SK-N-SH treated with all-trans-retinoic acid at 6 μM for 48 hours (cell line): ENCODE results near the gene CDH4.

Experiments
- ATAC-seq: fragments of 200-7000 bp; cut with Tn5 transposase; 3 replicates; pipeline ENCODE4 v1.9.1; 2020; ENCODE audit warnings: mild to moderate bottlenecking, moderate library complexity
- ARNTL ChIP-seq: fragments of 450-650 bp; formaldehyde crosslinking; IDR thresholded peaks from 2 replicates; pipeline ENCODE4 v1.5.0; 2020; ENCODE audit warnings: low read depth, mild to moderate bottlenecking, moderate library complexity, borderline replicate concordance
- BACH2 ChIP-seq: fragments of 250-450 bp; sonication (Bioruptor Pico); IDR thresholded peaks from 2 replicates; pipeline ENCODE4 v1.9.0; 2021; ENCODE audit warnings: mild to moderate bottlenecking, borderline replicate concordance
- CSDC2 ChIP-seq: fragments of 250-450 bp; sonication (Bioruptor Pico); IDR thresholded peaks from 2 replicates; pipeline ENCODE4 v1.5.0; 2020; ENCODE audit warnings: mild to moderate bottlenecking, moderate library complexity
- ESRRG ChIP-seq: fragments of 250-450 bp; sonication (Bioruptor Pico); IDR thresholded peaks from 2 replicates; pipeline ENCODE4 v1.6.1; 2021; ENCODE audit warnings: mild to moderate bottlenecking
- ISL1 ChIP-seq: fragments of 250-450 bp; sonication (Bioruptor Pico); IDR thresholded peaks from 2 replicates; pipeline ENCODE4 v2.1.2; 2022; ENCODE audit warnings: mild to moderate bottlenecking, moderate library complexity
- OSR1 ChIP-seq: fragments of 250-450 bp; sonication (Bioruptor Pico); IDR thresholded peaks from 2 replicates; pipeline ENCODE4 v1.8.0; 2022; ENCODE audit warnings: moderate library complexity, mild to moderate bottlenecking, inconsistent platforms
- PPARA ChIP-seq: fragments of 250-450 bp; sonication (Bioruptor Pico); IDR thresholded peaks from 2 replicates; pipeline ENCODE4 v1.5.0; 2020; ENCODE audit warnings: mild to moderate bottlenecking, borderline replicate concordance
- RARB ChIP-seq: fragments of 250-450 bp; sonication (Bioruptor Pico); IDR thresholded peaks from 2 replicates; pipeline ENCODE4 v1.8.0; 2021; ENCODE audit warnings: mild to moderate bottlenecking, moderate library complexity
- SNAI2 ChIP-seq: fragments of 250-450 bp; sonication (Bioruptor Pico); IDR thresholded peaks from 2 replicates; pipeline ENCODE4 v1.5.0; 2020; ENCODE audit warnings: mild to moderate bottlenecking, moderate library complexity
- TOX ChIP-seq: fragments of 250-450 bp; sonication (Bioruptor Pico); IDR thresholded peaks from 2 replicates; pipeline ENCODE4 v1.8.0; 2021; ENCODE audit warnings: mild to moderate bottlenecking, moderate library complexity, borderline replicate concordance
- TSHZ2 ChIP-seq: fragments of 250-450 bp; sonication (Bioruptor Pico); IDR thresholded peaks from 2 replicates; pipeline ENCODE4 v1.5.0; 2020; ENCODE audit warnings: mild to moderate bottlenecking, moderate library complexity
- ZC3H10 ChIP-seq: fragments of 250-450 bp; sonication (Bioruptor Pico); IDR thresholded peaks from 2 replicates; pipeline ENCODE4 v1.5.1; 2021; ENCODE audit warnings: mild to moderate bottlenecking, moderate library complexity
- ZFP3 ChIP-seq: fragments of 250-450 bp; sonication (Bioruptor Pico); IDR thresholded peaks from 2 replicates; pipeline ENCODE4 v1.5.0; 2020; ENCODE audit warnings: mild to moderate bottlenecking, moderate library complexity
- ZFP30 ChIP-seq: fragments of 450-650 bp; formaldehyde crosslinking; IDR thresholded peaks from 2 replicates; pipeline ENCODE4 v1.5.0; 2022; ENCODE audit warnings: mild to moderate bottlenecking, moderate library complexity
- ZNF565 ChIP-seq: fragments of 450-650 bp; formaldehyde crosslinking; conservative IDR thresholded peaks from 2 replicates; pipeline ENCODE4 v1.5.0; 2020; ENCODE audit warnings: low read depth, mild to moderate bottlenecking, moderate library complexity
- ZNF70 ChIP-seq: fragments of 450-650 bp; formaldehyde crosslinking; IDR thresholded peaks from 2 replicates; pipeline ENCODE4 v1.5.0; 2020; ENCODE audit warnings: mild to moderate bottlenecking, moderate library complexity
- ZNF8 ChIP-seq: fragments of 450-650 bp; formaldehyde crosslinking; IDR thresholded peaks from 2 replicates; pipeline ENCODE4 v1.5.0; 2020; ENCODE audit warnings: mild to moderate bottlenecking, moderate library complexity
- TF ChIP-seq, protein P1 (sequence below): fragments of 250-450 bp; sonication (Bioruptor Pico); IDR thresholded peaks from 2 replicates; pipeline ENCODE4 v1.5.1; 2020; ENCODE audit warnings: low read depth, mild to moderate bottlenecking, moderate library complexity
- TF ChIP-seq, protein P2 (sequence below): fragments of 250-450 bp; sonication (Bioruptor Pico); IDR thresholded peaks from 2 replicates; pipeline ENCODE4 v1.5.1; 2021; ENCODE audit warnings: mild to moderate bottlenecking, moderate library complexity
- TF ChIP-seq, protein P3 (sequence below): fragments of 250-450 bp; sonication (Bioruptor Pico); IDR thresholded peaks from 2 replicates; pipeline ENCODE4 v1.8.0; 2020; ENCODE audit warnings: mild to moderate bottlenecking, moderate library complexity, borderline replicate concordance
- TF ChIP-seq, protein P4 (sequence below): fragments of 250-450 bp; sonication (Bioruptor Pico); IDR thresholded peaks from 2 replicates; pipeline ENCODE4 v1.8.0; 2021; ENCODE audit warnings: low read depth, mild to moderate bottlenecking, moderate library complexity, borderline replicate concordance

CDH4 gene

GRCh38 chr20:61799394-61799923, 547.4 kb downstream of the CDH4 start:
- no peak for ATAC-seq

DNA sequence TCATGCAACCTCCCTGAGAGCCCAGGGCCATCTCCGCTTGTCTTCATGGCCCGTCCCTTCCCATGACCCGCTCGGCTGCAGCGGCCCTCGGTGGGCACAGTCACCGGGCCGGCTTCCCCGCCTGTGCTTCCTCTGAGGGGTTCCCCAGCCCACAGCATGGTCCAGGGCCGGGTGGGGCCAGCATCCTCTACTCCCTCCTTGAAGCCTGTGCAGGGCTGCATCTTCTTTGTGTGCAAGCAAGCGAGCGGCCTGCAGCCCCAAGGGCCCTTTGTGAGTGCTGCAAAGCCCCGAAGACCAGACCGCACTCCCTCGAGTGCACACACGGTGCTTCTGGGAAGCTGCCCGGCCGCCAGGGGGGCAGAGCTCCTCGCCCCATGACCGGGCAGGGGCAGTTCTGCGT, 547.9 kb downstream of the CDH4 start:
- no peak for ATAC-seq
- TF ChIP-seq ESRRG (no peak), ZC3H10 (CRISPR knock-in tag) (no peak), ZNF70 (CRISPR knock-in tag) (no peak), CSDC2 (CRISPR knock-in tag) (no peak), ZFP3 (CRISPR knock-in tag) (no peak), OSR1 (CRISPR knock-in tag) (no peak), BACH2 (CRISPR knock-in tag) (no peak)

More at GRCh38 chr20:61799394-61799923, 547.4 kb downstream of the CDH4 start:
- TF ChIP-seq ISL1 = no peak
- TF ChIP-seq SNAI2 = no peak
- no peak for TF ChIP-seq ZNF565 (CRISPR knock-in tag)
- TF ChIP-seq ARNTL (CRISPR knock-in tag) = no peak
- TF ChIP-seq ESRRG = no peak
- TF ChIP-seq ZNF70 (CRISPR knock-in tag) = no peak
- TF ChIP-seq TSHZ2 = no peak
- no peak for TF ChIP-seq CSDC2 (CRISPR knock-in tag)
- TF ChIP-seq, protein P1, sequence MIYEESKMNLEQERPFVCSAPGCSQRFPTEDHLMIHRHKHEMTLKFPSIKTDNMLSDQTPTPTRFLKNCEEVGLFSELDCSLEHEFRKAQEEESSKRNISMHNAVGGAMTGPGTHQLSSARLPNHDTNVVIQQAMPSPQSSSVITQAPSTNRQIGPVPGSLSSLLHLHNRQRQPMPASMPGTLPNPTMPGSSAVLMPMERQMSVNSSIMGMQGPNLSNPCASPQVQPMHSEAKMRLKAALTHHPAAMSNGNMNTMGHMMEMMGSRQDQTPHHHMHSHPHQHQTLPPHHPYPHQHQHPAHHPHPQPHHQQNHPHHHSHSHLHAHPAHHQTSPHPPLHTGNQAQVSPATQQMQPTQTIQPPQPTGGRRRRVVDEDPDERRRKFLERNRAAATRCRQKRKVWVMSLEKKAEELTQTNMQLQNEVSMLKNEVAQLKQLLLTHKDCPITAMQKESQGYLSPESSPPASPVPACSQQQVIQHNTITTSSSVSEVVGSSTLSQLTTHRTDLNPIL (CRISPR knock-in tag) = no peak
- TF ChIP-seq RARB = no peak
- TF ChIP-seq, protein P2, sequence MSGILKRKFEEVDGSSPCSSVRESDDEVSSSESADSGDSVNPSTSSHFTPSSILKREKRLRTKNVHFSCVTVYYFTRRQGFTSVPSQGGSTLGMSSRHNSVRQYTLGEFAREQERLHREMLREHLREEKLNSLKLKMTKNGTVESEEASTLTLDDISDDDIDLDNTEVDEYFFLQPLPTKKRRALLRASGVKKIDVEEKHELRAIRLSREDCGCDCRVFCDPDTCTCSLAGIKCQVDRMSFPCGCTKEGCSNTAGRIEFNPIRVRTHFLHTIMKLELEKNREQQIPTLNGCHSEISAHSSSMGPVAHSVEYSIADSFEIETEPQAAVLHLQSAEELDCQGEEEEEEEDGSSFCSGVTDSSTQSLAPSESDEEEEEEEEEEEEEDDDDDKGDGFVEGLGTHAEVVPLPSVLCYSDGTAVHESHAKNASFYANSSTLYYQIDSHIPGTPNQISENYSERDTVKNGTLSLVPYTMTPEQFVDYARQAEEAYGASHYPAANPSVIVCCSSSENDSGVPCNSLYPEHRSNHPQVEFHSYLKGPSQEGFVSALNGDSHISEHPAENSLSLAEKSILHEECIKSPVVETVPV = no peak
- TF ChIP-seq, protein P3, sequence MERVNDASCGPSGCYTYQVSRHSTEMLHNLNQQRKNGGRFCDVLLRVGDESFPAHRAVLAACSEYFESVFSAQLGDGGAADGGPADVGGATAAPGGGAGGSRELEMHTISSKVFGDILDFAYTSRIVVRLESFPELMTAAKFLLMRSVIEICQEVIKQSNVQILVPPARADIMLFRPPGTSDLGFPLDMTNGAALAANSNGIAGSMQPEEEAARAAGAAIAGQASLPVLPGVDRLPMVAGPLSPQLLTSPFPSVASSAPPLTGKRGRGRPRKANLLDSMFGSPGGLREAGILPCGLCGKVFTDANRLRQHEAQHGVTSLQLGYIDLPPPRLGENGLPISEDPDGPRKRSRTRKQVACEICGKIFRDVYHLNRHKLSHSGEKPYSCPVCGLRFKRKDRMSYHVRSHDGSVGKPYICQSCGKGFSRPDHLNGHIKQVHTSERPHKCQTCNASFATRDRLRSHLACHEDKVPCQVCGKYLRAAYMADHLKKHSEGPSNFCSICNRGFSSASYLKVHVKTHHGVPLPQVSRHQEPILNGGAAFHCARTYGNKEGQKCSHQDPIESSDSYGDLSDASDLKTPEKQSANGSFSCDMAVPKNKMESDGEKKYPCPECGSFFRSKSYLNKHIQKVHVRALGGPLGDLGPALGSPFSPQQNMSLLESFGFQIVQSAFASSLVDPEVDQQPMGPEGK (CRISPR knock-in tag) = no peak
- no peak for TF ChIP-seq ZNF8
- TF ChIP-seq ZC3H10 (CRISPR knock-in tag) = no peak
- TF ChIP-seq ZFP30 = no peak
- TF ChIP-seq TOX (CRISPR knock-in tag) = no peak

- ATAC-seq = no peak
- TF ChIP-seq, protein P4, sequence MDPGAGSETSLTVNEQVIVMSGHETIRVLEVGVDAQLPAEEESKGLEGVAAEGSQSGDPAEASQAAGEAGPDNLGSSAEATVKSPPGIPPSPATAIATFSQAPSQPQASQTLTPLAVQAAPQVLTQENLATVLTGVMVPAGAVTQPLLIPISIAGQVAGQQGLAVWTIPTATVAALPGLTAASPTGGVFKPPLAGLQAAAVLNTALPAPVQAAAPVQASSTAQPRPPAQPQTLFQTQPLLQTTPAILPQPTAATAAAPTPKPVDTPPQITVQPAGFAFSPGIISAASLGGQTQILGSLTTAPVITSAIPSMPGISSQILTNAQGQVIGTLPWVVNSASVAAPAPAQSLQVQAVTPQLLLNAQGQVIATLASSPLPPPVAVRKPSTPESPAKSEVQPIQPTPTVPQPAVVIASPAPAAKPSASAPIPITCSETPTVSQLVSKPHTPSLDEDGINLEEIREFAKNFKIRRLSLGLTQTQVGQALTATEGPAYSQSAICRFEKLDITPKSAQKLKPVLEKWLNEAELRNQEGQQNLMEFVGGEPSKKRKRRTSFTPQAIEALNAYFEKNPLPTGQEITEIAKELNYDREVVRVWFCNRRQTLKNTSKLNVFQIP (CRISPR knock-in tag) = no peak
- TF ChIP-seq SNAI2 (no peak), ZNF565 (CRISPR knock-in tag) (no peak), BACH2 (CRISPR knock-in tag) (no peak), CSDC2 (CRISPR knock-in tag) (no peak), PPARA (CRISPR knock-in tag) (no peak), ESRRG (no peak), ISL1 (no peak), ZC3H10 (CRISPR knock-in tag) (no peak), ZNF70 (CRISPR knock-in tag) (no peak)
- TF ChIP-seq, protein P3 (CRISPR knock-in tag) = no peak
Observed at GRCh38 chr20:61800359-61801064, 548.5 kb downstream of the CDH4 start.
